ENCODE data around the gene RNF121. TPM values are rescaled to one million over a fixed set of nuclear protein-coding genes. Genes with fewer than 3 reads are reported as not detected.

Gene RNF121
- total and polyA plus RNA-seq, 2 of the 8 experiments (the other 6 are each of a cell fraction or from before 2014, with no cell fraction given): 39.7 to 51.6 TPM

DNA sequence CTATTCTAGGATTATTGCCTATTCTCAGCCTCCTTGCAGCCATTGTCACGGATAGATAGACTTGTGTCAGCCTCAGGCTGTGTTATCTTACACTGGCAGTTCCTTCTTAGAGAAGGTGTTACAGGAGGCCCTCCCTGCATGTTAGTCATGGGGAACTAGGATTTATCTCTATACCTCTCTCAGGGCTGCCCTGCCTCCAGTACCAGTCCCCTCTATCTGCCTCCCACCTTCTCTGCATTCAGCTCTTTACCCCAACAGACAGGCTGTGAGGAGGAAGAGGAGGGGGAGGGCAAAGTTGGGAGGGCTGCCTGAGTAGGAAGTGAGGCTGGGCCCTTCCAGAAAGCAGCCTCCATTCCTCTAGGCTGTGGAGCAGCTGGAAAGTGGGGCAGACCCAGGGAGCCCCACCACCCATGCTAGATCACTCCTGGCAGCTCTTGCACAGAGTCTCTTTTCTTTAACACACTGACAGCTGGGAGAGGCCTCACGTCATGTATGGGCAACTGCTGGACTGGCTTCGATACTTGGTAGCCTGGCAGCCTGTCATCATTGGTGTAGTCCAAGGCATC, 67.0 kb downstream of the RNF121 start:
- Histone ChIP-seq H3K18ac (ENCODE audit: extremely low read depth, low read length) (no peak overlapping the region), H3K4me3 (ENCODE audit: extremely low read depth in 1 of 4, insufficient read depth in 2 of 4, low read depth in 3 of 4, low read length in 4 of 4) (no peak overlapping the region), H4K5ac (ENCODE audit: insufficient read length, low read depth, low read length) (no peak overlapping the region), H2BK5ac (ENCODE audit: low read depth, low read length) (no peak overlapping the region), H2AK5ac (ENCODE audit: low read depth, low read length) (no peak overlapping the region), H3K9ac (replicated peaks in 1 of 4; ENCODE audit: extremely low read depth in 1 of 4, low read depth in 3 of 4, low read length in 3 of 4) (no peak overlapping the region), H3K27ac (ENCODE audit: low read depth, low read length) (no peak overlapping the region), H3K36me3 (ENCODE audit: control insufficient read depth in 2 of 4, insufficient read depth in 4 of 4, low read length in 3 of 4) (peaks cover 0 to 3% (median 2%) of the 10 kb centered on the region in 4 experiments; a peak in 4 of 8 replicates), H4K20me1 (replicated peaks in 1 of 2; ENCODE audit: control insufficient read depth in 1 of 2, insufficient read depth in 2 of 2, low read length in 2 of 2) (peaks cover 9 to 10% of the 10 kb centered on the region in 2 experiments), H3K4me2 (ENCODE audit: insufficient read depth in 1 of 2, low read depth in 2 of 2, low read length in 2 of 2) (no peak overlapping the region), H3K79me1 (ENCODE audit: low read depth, low read length) (no peaks in the 10 kb centered on the region), H3K23ac (ENCODE audit: insufficient read length) (no peak overlapping the region), H2BK12ac (ENCODE audit: low read depth, low read length) (no peak overlapping the region), H2BK120ac (replicated peaks; ENCODE audit: low read depth, low read length) (no peak overlapping the region), H3K14ac (ENCODE audit: insufficient read length) (no peak overlapping the region), H3K79me2 (ENCODE audit: control insufficient read depth in 1 of 2, insufficient read depth in 2 of 2, low read length in 2 of 2) (no peaks in the 10 kb centered on the region; a peak in 1 of 4 replicates), H2BK20ac (ENCODE audit: low read length) (no peak overlapping the region), H3K4ac (replicated peaks; ENCODE audit: insufficient read length, low read depth, low read length) (no peak overlapping the region), H3K23me2 (ENCODE audit: low read depth, low read length) (no peaks in the 10 kb centered on the region), H4K8ac (ENCODE audit: extremely low read depth, insufficient read depth, low read length) (no peak overlapping the region), H2AFZ (ENCODE audit: low read length) (no peak overlapping the region), H3K9me3 (ENCODE audit: insufficient read depth in 2 of 2, low read depth in 1 of 2, low read length in 1 of 2) (no peaks in the 10 kb centered on the region), H4K91ac (replicated peaks; ENCODE audit: insufficient read length, low read length) (no peak overlapping the region), H2BK15ac (ENCODE audit: low read length) (no peak overlapping the region), H3K27me3 (replicated peaks in 1 of 4; ENCODE audit: control insufficient read depth in 3 of 4, extremely low read depth in 1 of 4, insufficient read depth in 3 of 4, low read length in 3 of 4) (no peaks in the 10 kb centered on the region), H3K56ac (replicated peaks; ENCODE audit: insufficient read length, low read depth, low read length) (no peak overlapping the region), H3K4me1 (replicated peaks in 1 of 4; ENCODE audit: control insufficient read depth in 3 of 4, insufficient read depth in 4 of 4, low read length in 3 of 4) (no peaks in the 10 kb centered on the region)
- WGBS, 2 experiments (ENCODE audit: extremely low coverage in 1 of 2, insufficient coverage in 1 of 2, insufficient read length in 1 of 2, insufficient replicate concordance in 2 of 2, low coverage in 1 of 2, low lambda C conversion rate in 2 of 2, missing lambda C conversion rate in 1 of 2): 88% methylated on average over 3 of the region's 3 CpGs; no CpG with 5 or more reads in 1 of the 2 experiments
- ChIA-PET POLR2A (ENCODE audit: partially characterized antibody) (interaction anchor here (1.4 to 2.8 kb wide), 2 partner anchors 13 to 18 kb away, joined by 3 to 9 read pairs; no protein-coding TSS in a partner anchor), CTCF (ENCODE audit: partially characterized antibody) (interaction anchor here (0.6 to 5.1 kb wide), 9 partner anchors 9 to 187 kb away, joined by 3 to 28 read pairs (median 3); no protein-coding TSS in a partner anchor)
- DNase-seq (ENCODE audit: low read depth in 1 of 2, low spot score in 2 of 2) (no peak), FAIRE-seq (no peak)
- TF ChIP-seq BRCA1 (IDR thresholded peaks at IDR 0.05; ENCODE audit: low read depth, low read length): no peak
- TF ChIP-seq SUZ12 (IDR thresholded peaks at IDR 0.05; ENCODE audit: low read length): no peak
- no peak for TF ChIP-seq SAP30 (IDR thresholded peaks at IDR 0.05; ENCODE audit: insufficient read depth, insufficient replicate concordance, low read length)

Measured in H1 (cell line).